Measurements from ENCODE around the gene HIPK1.
"Not testable (repeated sequence)": the region's sequence is repeated elsewhere in the genome, so short reads cannot be mapped to it uniquely, and the experiment has no call there.

HIPK1 gene

DNA sequence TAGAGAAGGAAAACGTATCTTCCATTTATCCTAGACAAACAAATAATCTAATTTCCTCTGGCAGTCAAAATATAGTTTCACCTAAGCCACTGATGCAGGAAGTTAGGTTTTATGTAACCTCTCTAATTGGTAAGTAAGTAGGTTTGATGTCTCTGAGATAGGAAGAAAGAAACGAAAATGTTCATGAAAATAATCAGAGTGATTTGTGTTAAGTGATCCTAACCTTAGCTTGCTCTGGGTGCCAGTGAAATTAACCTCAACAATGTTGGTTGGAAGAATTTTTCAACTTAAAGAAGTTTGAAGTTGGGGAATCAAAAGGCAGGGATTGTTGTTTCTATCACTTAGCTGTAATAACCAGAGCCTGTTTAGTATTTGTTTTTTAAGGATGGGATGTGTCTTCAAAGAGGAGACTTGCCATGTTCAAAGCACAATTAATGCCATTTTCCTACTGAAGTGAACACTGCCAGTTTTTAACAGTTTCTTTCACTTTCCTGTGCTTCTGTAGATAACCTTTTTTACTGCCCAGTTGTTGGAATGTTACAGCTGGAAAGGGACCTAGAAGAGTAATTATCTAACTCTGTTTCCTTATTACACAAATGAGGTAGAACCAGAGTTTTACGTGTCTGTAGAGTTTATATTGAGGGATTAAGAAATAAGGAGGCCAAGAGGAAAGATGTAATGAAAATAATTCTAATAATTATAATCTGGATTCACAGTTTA lies 18.4 kb downstream of the HIPK1 start:
- DNase-seq (ENCODE audit: low read depth): no peak
- H3K36me3 ChIP-seq (ENCODE audit: control insufficient read depth, insufficient read depth, low read length, severe bottlenecking): peaks cover 7% of the 10 kb centered on the region
- no peak overlapping the region for H3K9ac ChIP-seq (ENCODE audit: low read length)
- H3K27me3 ChIP-seq (replicated peaks; ENCODE audit: control insufficient read depth, insufficient read depth, low read length): no peaks in the 10 kb centered on the region
- H3K9me3 ChIP-seq (ENCODE audit: control insufficient read depth, low read length): no peaks in the 10 kb centered on the region
- no peak overlapping the region for H3K4me3 ChIP-seq (ENCODE audit: low read length)
- peaks cover 33% of the 10 kb centered on the region for H3K4me1 ChIP-seq (ENCODE audit: control insufficient read depth, insufficient read depth, low read length)

DNA sequence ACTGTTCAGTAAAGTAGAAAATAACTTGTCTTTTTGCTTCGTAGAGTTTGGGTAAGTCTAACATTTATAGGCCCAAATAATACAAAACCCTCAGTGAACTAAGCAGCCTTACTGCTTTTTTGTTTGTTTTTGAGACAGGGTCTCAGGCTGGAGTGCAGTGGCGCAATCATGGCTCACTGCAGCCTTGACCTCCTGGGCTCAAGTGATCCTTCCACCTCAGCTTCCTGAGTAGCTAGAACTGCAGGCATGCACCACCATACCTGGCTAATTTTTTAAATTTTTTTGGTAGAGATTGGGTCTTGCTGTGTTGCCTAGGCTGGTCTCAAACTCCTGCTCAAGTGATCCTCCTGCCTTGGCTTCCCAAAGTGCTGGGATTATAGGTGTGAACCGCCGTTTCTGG lies 19.0 kb downstream of the HIPK1 start:
- not testable (repeated sequence) for DNase-seq (ENCODE audit: low read depth); H3K36me3 ChIP-seq (ENCODE audit: control insufficient read depth, insufficient read depth, low read length, severe bottlenecking); H3K27me3 ChIP-seq (replicated peaks; ENCODE audit: control insufficient read depth, insufficient read depth, low read length); H3K4me3 ChIP-seq (ENCODE audit: low read length); H3K9ac ChIP-seq (ENCODE audit: low read length); H3K9me3 ChIP-seq (ENCODE audit: control insufficient read depth, low read length)
- peaks cover 27% of the 10 kb centered on the region for H3K4me1 ChIP-seq (ENCODE audit: control insufficient read depth, insufficient read depth, low read length)

DNA sequence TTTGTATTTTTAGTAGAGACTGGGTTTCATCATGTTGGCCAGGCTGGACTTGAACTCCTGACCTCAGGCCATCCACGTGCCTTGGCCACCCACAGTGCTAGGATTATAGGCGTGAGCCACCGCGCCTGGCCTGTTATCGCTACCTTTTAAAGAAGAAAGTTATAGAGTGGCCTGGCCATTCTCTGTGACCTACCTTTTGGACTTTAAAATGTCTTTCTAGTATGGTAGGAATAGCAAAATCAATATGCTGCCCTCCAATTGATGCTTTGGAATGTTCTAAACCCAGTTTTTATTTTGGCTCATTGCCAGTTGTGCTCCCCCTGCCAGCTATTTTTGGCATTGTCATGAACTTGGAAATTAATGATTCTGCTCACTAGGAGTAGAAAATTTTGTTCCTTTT lies 19.9 kb downstream of the HIPK1 start:
- H3K9ac ChIP-seq (ENCODE audit: low read length): no peak overlapping the region
- H3K9me3 ChIP-seq (ENCODE audit: control insufficient read depth, low read length): no peaks in the 10 kb centered on the region
- H3K4me1 ChIP-seq (ENCODE audit: control insufficient read depth, insufficient read depth, low read length): peaks cover 20% of the 10 kb centered on the region
- no peaks in the 10 kb centered on the region for H3K27me3 ChIP-seq (replicated peaks; ENCODE audit: control insufficient read depth, insufficient read depth, low read length)
- peaks cover 10% of the 10 kb centered on the region for H3K36me3 ChIP-seq (ENCODE audit: control insufficient read depth, insufficient read depth, low read length, severe bottlenecking)
- no peak overlapping the region for H3K4me3 ChIP-seq (ENCODE audit: low read length)
- DNase-seq (ENCODE audit: low read depth): no peak

DNA sequence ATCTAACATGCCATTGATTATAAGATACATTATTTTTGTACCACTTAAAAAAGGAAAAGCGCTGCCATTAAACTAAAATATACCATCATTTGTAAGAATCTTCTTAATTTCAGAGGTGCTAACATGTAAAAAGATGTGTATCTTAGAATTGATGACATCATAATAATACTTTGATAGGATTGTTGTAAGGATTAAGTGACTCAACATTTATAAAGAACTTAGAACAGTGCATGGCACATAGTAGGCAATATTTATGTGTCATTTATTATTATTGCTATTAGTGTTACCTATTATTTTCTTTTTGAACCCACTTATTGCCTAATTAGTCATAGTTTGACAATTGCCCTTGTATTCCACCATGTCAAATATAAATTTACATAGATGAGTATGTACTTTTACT lies 21.8 kb downstream of the HIPK1 start:
- no peaks in the 10 kb centered on the region for H3K9me3 ChIP-seq (ENCODE audit: control insufficient read depth, low read length)
- no peak for DNase-seq (ENCODE audit: low read depth)
- no peaks in the 10 kb centered on the region for H3K27me3 ChIP-seq (replicated peaks; ENCODE audit: control insufficient read depth, insufficient read depth, low read length)
- H3K4me1 ChIP-seq (ENCODE audit: control insufficient read depth, insufficient read depth, low read length): peaks cover 20% of the 10 kb centered on the region
- H3K36me3 ChIP-seq (ENCODE audit: control insufficient read depth, insufficient read depth, low read length, severe bottlenecking): peaks cover 18% of the 10 kb centered on the region
- H3K4me3 ChIP-seq (ENCODE audit: low read length): no peak overlapping the region
- no peak overlapping the region for H3K9ac ChIP-seq (ENCODE audit: low read length)

DNA sequence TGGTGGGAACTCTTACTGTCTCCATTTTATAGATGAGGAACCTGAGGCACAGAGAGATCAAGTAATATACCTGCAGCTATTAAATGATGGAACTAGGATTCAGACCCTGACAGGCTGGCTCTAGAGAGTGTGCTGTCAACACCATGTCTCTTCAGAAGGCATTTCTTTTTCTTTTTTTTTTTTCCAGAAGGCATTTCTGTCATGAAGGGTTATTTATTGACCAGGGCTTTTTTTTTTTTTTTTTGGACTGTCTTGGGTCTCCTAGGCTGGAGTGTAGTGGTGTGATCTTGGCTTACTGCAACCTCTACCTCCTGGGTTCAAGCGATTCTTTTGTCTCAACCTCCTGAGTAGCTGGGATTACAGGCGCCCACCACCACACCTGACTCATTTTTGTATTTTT lies 22.6 kb downstream of the HIPK1 start:
- H3K4me1 ChIP-seq (ENCODE audit: control insufficient read depth, insufficient read depth, low read length): peaks cover 20% of the 10 kb centered on the region
- peaks cover 23% of the 10 kb centered on the region for H3K36me3 ChIP-seq (ENCODE audit: control insufficient read depth, insufficient read depth, low read length, severe bottlenecking)
- no peaks in the 10 kb centered on the region for H3K9me3 ChIP-seq (ENCODE audit: control insufficient read depth, low read length)
- no peak overlapping the region for H3K4me3 ChIP-seq (ENCODE audit: low read length)
- no peak for DNase-seq (ENCODE audit: low read depth)
- no peaks in the 10 kb centered on the region for H3K27me3 ChIP-seq (replicated peaks; ENCODE audit: control insufficient read depth, insufficient read depth, low read length)
- no peak overlapping the region for H3K9ac ChIP-seq (ENCODE audit: low read length)

GRCh38 chr1:113957984-113958383 lies 28.9 kb downstream of the HIPK1 start:
- DNase-seq (ENCODE audit: low read depth): no peak
- no peaks in the 10 kb centered on the region for H3K9me3 ChIP-seq (ENCODE audit: control insufficient read depth, low read length)
- no peaks in the 10 kb centered on the region for H3K27me3 ChIP-seq (replicated peaks; ENCODE audit: control insufficient read depth, insufficient read depth, low read length)
- peaks cover 64% of the 10 kb centered on the region for H3K36me3 ChIP-seq (ENCODE audit: control insufficient read depth, insufficient read depth, low read length, severe bottlenecking)
- H3K4me3 ChIP-seq (ENCODE audit: low read length): no peak overlapping the region
- no peak overlapping the region for H3K9ac ChIP-seq (ENCODE audit: low read length)
- H3K4me1 ChIP-seq (ENCODE audit: control insufficient read depth, insufficient read depth, low read length): no peaks in the 10 kb centered on the region

DNA sequence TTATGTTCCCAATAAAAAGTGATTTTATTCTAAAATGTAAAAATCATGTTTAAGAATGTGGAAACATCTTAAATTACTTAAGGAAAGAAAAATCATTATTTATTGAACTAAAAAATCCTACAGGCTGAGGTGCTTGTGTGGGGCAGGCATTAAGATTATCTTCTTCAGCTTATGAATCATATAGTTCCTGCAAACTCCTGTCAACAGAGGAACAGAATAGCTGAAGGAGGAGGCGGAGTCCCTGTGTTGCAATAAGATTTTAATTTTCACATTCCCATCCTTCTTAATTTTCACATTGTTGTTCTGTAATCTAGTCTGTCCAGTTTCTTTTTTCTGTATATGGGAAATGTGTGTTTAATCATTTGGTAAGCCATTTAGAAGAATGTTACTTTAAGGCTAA lies 29.6 kb downstream of the HIPK1 start:
- peaks cover 67% of the 10 kb centered on the region for H3K36me3 ChIP-seq (ENCODE audit: control insufficient read depth, insufficient read depth, low read length, severe bottlenecking)
- no peaks in the 10 kb centered on the region for H3K27me3 ChIP-seq (replicated peaks; ENCODE audit: control insufficient read depth, insufficient read depth, low read length)
- no peaks in the 10 kb centered on the region for H3K9me3 ChIP-seq (ENCODE audit: control insufficient read depth, low read length)
- DNase-seq (ENCODE audit: low read depth): peak; percentile 36
- no peak overlapping the region for H3K9ac ChIP-seq (ENCODE audit: low read length)
- no peak overlapping the region for H3K4me3 ChIP-seq (ENCODE audit: low read length)
- H3K4me1 ChIP-seq (ENCODE audit: control insufficient read depth, insufficient read depth, low read length): no peaks in the 10 kb centered on the region

DNA sequence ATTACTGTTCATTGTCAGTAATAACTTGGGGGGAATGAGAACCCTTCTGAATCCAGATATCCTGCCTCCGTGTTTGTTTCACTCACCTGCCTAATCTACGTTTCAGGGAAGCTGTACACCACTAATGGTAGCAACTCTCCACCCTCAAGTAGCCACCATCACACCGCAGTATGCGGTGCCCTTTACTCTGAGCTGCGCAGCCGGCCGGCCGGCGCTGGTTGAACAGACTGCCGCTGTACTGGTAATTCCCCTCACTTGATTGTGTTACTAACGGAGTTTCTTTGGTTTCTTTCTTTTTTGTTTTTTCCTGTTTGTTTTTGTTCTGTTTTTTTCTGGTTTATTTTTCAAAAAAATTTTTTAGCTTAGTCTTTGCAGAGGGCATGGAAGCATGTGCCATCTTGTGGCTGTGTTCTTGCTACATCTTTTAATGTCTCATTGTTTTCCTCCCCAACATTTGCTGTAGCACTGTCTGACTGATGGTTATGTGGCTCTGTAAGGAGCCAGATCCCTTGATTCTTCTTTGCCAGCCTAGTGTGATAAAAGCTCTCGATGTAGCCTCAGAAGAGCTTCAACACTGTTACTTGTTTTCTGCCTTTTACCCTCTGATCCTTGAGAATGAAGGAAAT lies 34.3 kb downstream of the HIPK1 start:
- no peaks in the 10 kb centered on the region for H3K9me3 ChIP-seq (ENCODE audit: control insufficient read depth, low read length)
- H3K27me3 ChIP-seq (replicated peaks; ENCODE audit: control insufficient read depth, insufficient read depth, low read length): no peaks in the 10 kb centered on the region
- H3K9ac ChIP-seq (ENCODE audit: low read length): no peak overlapping the region
- peaks cover 58% of the 10 kb centered on the region for H3K36me3 ChIP-seq (ENCODE audit: control insufficient read depth, insufficient read depth, low read length, severe bottlenecking)
- no peak overlapping the region for H3K4me3 ChIP-seq (ENCODE audit: low read length)
- peaks cover 13% of the 10 kb centered on the region for H3K4me1 ChIP-seq (ENCODE audit: control insufficient read depth, insufficient read depth, low read length)
- DNase-seq (ENCODE audit: low read depth): peak; percentile 29

GRCh38 chr1:113965703-113966412 lies 36.7 kb downstream of the HIPK1 start:
- H3K4me3 ChIP-seq (ENCODE audit: low read length): no peak overlapping the region
- peaks cover 64% of the 10 kb centered on the region for H3K36me3 ChIP-seq (ENCODE audit: control insufficient read depth, insufficient read depth, low read length, severe bottlenecking)
- DNase-seq (ENCODE audit: low read depth): peak; percentile 74
- no peaks in the 10 kb centered on the region for H3K27me3 ChIP-seq (replicated peaks; ENCODE audit: control insufficient read depth, insufficient read depth, low read length)
- peak overlapping the region; percentile 5 for H3K9ac ChIP-seq (ENCODE audit: low read length)
- peaks cover 13% of the 10 kb centered on the region for H3K4me1 ChIP-seq (ENCODE audit: control insufficient read depth, insufficient read depth, low read length)
- no peaks in the 10 kb centered on the region for H3K9me3 ChIP-seq (ENCODE audit: control insufficient read depth, low read length)

DNA sequence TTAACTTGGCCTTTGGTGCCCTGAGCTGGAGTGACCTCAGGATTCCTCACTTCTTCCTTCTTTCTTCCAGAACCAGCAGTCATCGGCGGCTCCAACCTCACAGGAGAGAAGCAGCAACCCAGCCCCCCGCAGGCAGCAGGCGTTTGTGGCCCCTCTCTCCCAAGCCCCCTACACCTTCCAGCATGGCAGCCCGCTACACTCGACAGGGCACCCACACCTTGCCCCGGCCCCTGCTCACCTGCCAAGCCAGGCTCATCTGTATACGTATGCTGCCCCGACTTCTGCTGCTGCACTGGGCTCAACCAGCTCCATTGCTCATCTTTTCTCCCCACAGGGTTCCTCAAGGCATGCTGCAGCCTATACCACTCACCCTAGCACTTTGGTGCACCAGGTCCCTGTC lies 43.8 kb downstream of the HIPK1 start:
- H3K4me1 ChIP-seq (ENCODE audit: control insufficient read depth, insufficient read depth, low read length): peaks cover 32% of the 10 kb centered on the region
- peaks cover 64% of the 10 kb centered on the region for H3K36me3 ChIP-seq (ENCODE audit: control insufficient read depth, insufficient read depth, low read length, severe bottlenecking)
- H3K27me3 ChIP-seq (replicated peaks; ENCODE audit: control insufficient read depth, insufficient read depth, low read length): no peaks in the 10 kb centered on the region
- DNase-seq (ENCODE audit: low read depth): no peak
- H3K9ac ChIP-seq (ENCODE audit: low read length): no peak overlapping the region
- no peak overlapping the region for H3K4me3 ChIP-seq (ENCODE audit: low read length)
- no peaks in the 10 kb centered on the region for H3K9me3 ChIP-seq (ENCODE audit: control insufficient read depth, low read length)

DNA sequence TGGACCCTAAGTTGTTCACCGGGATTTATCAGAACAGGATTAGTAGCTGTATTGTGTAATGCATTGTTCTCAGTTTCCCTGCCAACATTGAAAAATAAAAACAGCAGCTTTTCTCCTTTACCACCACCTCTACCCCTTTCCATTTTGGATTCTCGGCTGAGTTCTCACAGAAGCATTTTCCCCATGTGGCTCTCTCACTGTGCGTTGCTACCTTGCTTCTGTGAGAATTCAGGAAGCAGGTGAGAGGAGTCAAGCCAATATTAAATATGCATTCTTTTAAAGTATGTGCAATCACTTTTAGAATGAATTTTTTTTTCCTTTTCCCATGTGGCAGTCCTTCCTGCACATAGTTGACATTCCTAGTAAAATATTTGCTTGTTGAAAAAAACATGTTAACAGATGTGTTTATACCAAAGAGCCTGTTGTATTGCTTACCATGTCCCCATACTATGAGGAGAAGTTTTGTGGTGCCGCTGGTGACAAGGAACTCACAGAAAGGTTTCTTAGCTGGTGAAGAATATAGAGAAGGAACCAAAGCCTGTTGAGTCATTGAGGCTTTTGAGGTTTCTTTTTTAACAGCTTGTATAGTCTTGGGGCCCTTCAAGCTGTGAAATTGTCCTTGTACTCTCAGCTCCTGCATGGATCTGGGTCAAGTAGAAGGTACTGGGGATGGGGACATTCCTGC lies 46.2 kb downstream of the HIPK1 start:
- no peaks in the 10 kb centered on the region for H3K9me3 ChIP-seq (ENCODE audit: control insufficient read depth, low read length)
- no peaks in the 10 kb centered on the region for H3K27me3 ChIP-seq (replicated peaks; ENCODE audit: control insufficient read depth, insufficient read depth, low read length)
- DNase-seq (ENCODE audit: low read depth): peak; percentile 54

More for the DNA sequence above, 46.2 kb downstream of the HIPK1 start:
- Histone ChIP-seq H3K4me3 (ENCODE audit: low read length) (no peak overlapping the region), H3K4me1 (ENCODE audit: control insufficient read depth, insufficient read depth, low read length) (peaks cover 53% of the 10 kb centered on the region), H3K36me3 (ENCODE audit: control insufficient read depth, insufficient read depth, low read length, severe bottlenecking) (peaks cover 41% of the 10 kb centered on the region), H3K9ac (ENCODE audit: low read length) (no peak overlapping the region)
